GM23338 (cell line): ENCODE results near the gene ZFP64.

Experiments
- CTCF ChIP-seq, 2 experiments: fragments of 200-600 bp in 1 of 2; sonication (generic) in 1 of 2; conservative IDR thresholded peaks; 2 replicates each; pipeline versions ENCODE4 v1.5.1 to v1.6.1; 2016 to 2017; ENCODE audit warnings: antibody characterized with exemption in 2 of 2, low read depth in 2 of 2, mild to moderate bottlenecking in 2 of 2, moderate library complexity in 1 of 2
- JUNB ChIP-seq: IDR thresholded peaks from one replicate; pipeline ENCODE4 v1.6.1; 2016; ENCODE audit warnings: antibody characterized with exemption; ENCODE audit not compliant: unreplicated experiment
- ZNF331 ChIP-seq: fragments of 250-450 bp; sonication (Bioruptor Pico); IDR thresholded peaks from 2 replicates; pipeline ENCODE4 v1.5.0; 2020; ENCODE audit warnings: low read depth, mild to moderate bottlenecking, moderate library complexity

- TF ChIP-seq CTCF (conservative IDR thresholded peaks at IDR 0.05; ENCODE audit: low read depth in 2 of 2) (no peak), JUNB (no peak), ZNF331 (CRISPR knock-in tag) (no peak)
Measured at GRCh38 chr20:52127309-52127708, 64.3 kb downstream of the ZFP64 start.
